Mucosa of rectum (tissue), 2 donors: ENCODE results near the gene NUDT4B.
"Not testable (repeated sequence)": the region's sequence is repeated elsewhere in the genome, so short reads cannot be mapped to it uniquely, and the experiment has no call there.

Experiments used
- H3K27ac ChIP-seq, 2 donors: one replicate each; pipeline ENCODE4 v1.7.0; 2013; ENCODE audit warnings: inconsistent platforms in 2 of 2, low read depth in 2 of 2, low read length in 2 of 2
- H3K27me3 ChIP-seq, 2 donors: one replicate each; pipeline ENCODE4 v1.7.0; 2013; ENCODE audit warnings: low read length in 2 of 2; ENCODE audit not compliant: control insufficient read depth in 2 of 2, insufficient read depth in 2 of 2
- H3K36me3 ChIP-seq, 2 donors: one replicate each; pipeline ENCODE4 v1.7.0; 2013; ENCODE audit warnings: low read length in 2 of 2; ENCODE audit not compliant: control insufficient read depth in 2 of 2, insufficient read depth in 2 of 2
- H3K4me1 ChIP-seq, 2 donors: one replicate each; pipeline ENCODE4 v1.7.0; 2013; ENCODE audit warnings: low read length in 2 of 2, mild to moderate bottlenecking in 1 of 2; ENCODE audit not compliant: control insufficient read depth in 2 of 2, insufficient read depth in 2 of 2
- H3K4me3 ChIP-seq, 2 donors: one replicate each; pipeline ENCODE4 v1.7.0; 2013; ENCODE audit warnings: low read length in 2 of 2
- H3K9ac ChIP-seq, 2 donors: one replicate each; pipeline ENCODE4 v1.7.0; 2013; ENCODE audit warnings: low read length in 2 of 2, low read depth in 1 of 2, mild to moderate bottlenecking in 1 of 2
- H3K9me3 ChIP-seq, 2 donors: one replicate each; pipeline ENCODE4 v1.7.0; 2013; ENCODE audit warnings: low read length in 2 of 2; ENCODE audit not compliant: control insufficient read depth in 2 of 2
- donor health status: healthy.
- donor health status: Normal muscosa, but diverticular disease.

Gene NUDT4B

GRCh38 chr1:148748563-148749334, at the start of gene NUDT4B:
Gene NUDT4B (plus strand): TSS chr1:148748774. CDS start chr1:148748953, 179 bp downstream.
- not testable (repeated sequence) for H3K4me1 ChIP-seq, H3K9ac ChIP-seq, H3K27ac ChIP-seq, H3K36me3 ChIP-seq, H3K9me3 ChIP-seq, H3K27me3 ChIP-seq, H3K4me3 ChIP-seq

GRCh38 chr1:148699357-148699756, 49.2 kb upstream of the NUDT4B start:
- H3K4me1 ChIP-seq, H3K36me3 ChIP-seq, H3K9me3 ChIP-seq, H3K9ac ChIP-seq, H3K27ac ChIP-seq, H3K4me3 ChIP-seq, H3K27me3 ChIP-seq: not testable (repeated sequence)

GRCh38 chr1:148702242-148702641, 46.3 kb upstream of the NUDT4B start:
- not testable (repeated sequence) for H3K4me3 ChIP-seq, H3K9ac ChIP-seq, H3K9me3 ChIP-seq, H3K27ac ChIP-seq, H3K36me3 ChIP-seq, H3K4me1 ChIP-seq, H3K27me3 ChIP-seq

GRCh38 chr1:148703973-148704591, 44.5 kb upstream of the NUDT4B start:
- H3K9ac ChIP-seq, H3K4me3 ChIP-seq, H3K36me3 ChIP-seq, H3K4me1 ChIP-seq, H3K27me3 ChIP-seq, H3K9me3 ChIP-seq, H3K27ac ChIP-seq: not testable (repeated sequence)

GRCh38 chr1:148705316-148705948, 43.1 kb upstream of the NUDT4B start:
- H3K27ac ChIP-seq, H3K4me3 ChIP-seq, H3K9ac ChIP-seq, H3K4me1 ChIP-seq, H3K36me3 ChIP-seq, H3K9me3 ChIP-seq, H3K27me3 ChIP-seq: not testable (repeated sequence)

- H3K27ac ChIP-seq, H3K4me3 ChIP-seq, H3K4me1 ChIP-seq, H3K9ac ChIP-seq, H3K36me3 ChIP-seq, H3K9me3 ChIP-seq, H3K27me3 ChIP-seq: not testable (repeated sequence)
Observed at GRCh38 chr1:148708779-148709333, 39.7 kb upstream of the NUDT4B start.

GRCh38 chr1:148710772-148711523, 37.6 kb upstream of the NUDT4B start:
- H3K4me1 ChIP-seq, H3K36me3 ChIP-seq, H3K9ac ChIP-seq, H3K27me3 ChIP-seq, H3K9me3 ChIP-seq, H3K27ac ChIP-seq, H3K4me3 ChIP-seq: not testable (repeated sequence)

GRCh38 chr1:148712353-148712752, 36.2 kb upstream of the NUDT4B start:
- not testable (repeated sequence) for H3K27ac ChIP-seq, H3K9ac ChIP-seq, H3K9me3 ChIP-seq, H3K4me1 ChIP-seq, H3K4me3 ChIP-seq, H3K27me3 ChIP-seq, H3K36me3 ChIP-seq

GRCh38 chr1:148715518-148715917, 33.1 kb upstream of the NUDT4B start:
- not testable (repeated sequence) for H3K36me3 ChIP-seq, H3K4me3 ChIP-seq, H3K27ac ChIP-seq, H3K4me1 ChIP-seq, H3K27me3 ChIP-seq, H3K9ac ChIP-seq, H3K9me3 ChIP-seq

GRCh38 chr1:148716966-148717520, 31.5 kb upstream of the NUDT4B start:
- H3K9me3 ChIP-seq, H3K27ac ChIP-seq, H3K27me3 ChIP-seq, H3K9ac ChIP-seq, H3K4me3 ChIP-seq, H3K36me3 ChIP-seq, H3K4me1 ChIP-seq: not testable (repeated sequence)
